A673 (cell line): ENCODE data around the gene MRPL18. TPM values are rescaled to one million over a fixed set of nuclear protein-coding genes. Genes with fewer than 3 reads are reported as not detected.
A peak's percentile ranks its signal among the peaks of the same experiment; 100 is the strongest.

Experiments used
- BruUV-seq: library from RNA; stranded (reverse); fragments of 400-500 nt; replicated peaks from 2 replicates; lab custom pipeline; 2021; lab: Mats Ljungman, UMichigan
- CTCF ChIA-PET: fragments of 300-600 bp; sonication (Branson Sonifier 250); formaldehyde crosslinking; loops from one replicate; lab custom pipeline; 2022; ENCODE audit warnings: antibody characterized with exemption; lab: Charles Lee
- POLR2A ChIA-PET: fragments of 300-600 bp; sonication (Branson Sonifier 250); formaldehyde crosslinking; loops from one replicate; lab custom pipeline; 2022; ENCODE audit warnings: antibody characterized with exemption; ENCODE audit not compliant: low non-redundant PET; lab: Charles Lee
- DNase-seq: peaks from one replicate; pipeline ENCODE4 v3.0.0-alpha.2; 2015; ENCODE audit warnings: low spot score
- H3K27ac ChIP-seq: fragments of 200-600 bp; sonication (generic); 2 replicates; pipeline ENCODE4 v1.5.1; 2016; ENCODE audit warnings: mixed run types, low read depth, mild to moderate bottlenecking, mixed read lengths, antibody characterized with exemption, low read length; ENCODE audit not compliant: poor library complexity, severe bottlenecking
- H3K27me3 ChIP-seq: fragments of 200-600 bp; sonication (generic); replicated peaks from 2 replicates; pipeline ENCODE4 v1.6.1; 2017; ENCODE audit warnings: mixed run types, low read depth, mild to moderate bottlenecking, mixed read lengths, antibody characterized with exemption, low read length; ENCODE audit not compliant: insufficient read depth, poor library complexity
- H3K36me3 ChIP-seq: fragments of 200-600 bp; sonication (generic); 2 replicates; pipeline ENCODE4 v1.6.1; 2016; ENCODE audit warnings: mixed run types, mild to moderate bottlenecking, mixed read lengths, antibody characterized with exemption, low read length; ENCODE audit not compliant: insufficient read depth, poor library complexity, severe bottlenecking
- H3K4me1 ChIP-seq: fragments of 200-600 bp; sonication (generic); 2 replicates; pipeline ENCODE4 v1.6.1; 2017; ENCODE audit warnings: mixed run types, mild to moderate bottlenecking, mixed read lengths, antibody characterized with exemption, low read length; ENCODE audit not compliant: insufficient read depth, poor library complexity, severe bottlenecking
- H3K4me3 ChIP-seq: fragments of 200-600 bp; sonication (generic); 2 replicates; pipeline ENCODE4 v1.5.1; 2016; ENCODE audit warnings: low read depth, mixed run types, mild to moderate bottlenecking, mixed read lengths, low read length; ENCODE audit not compliant: poor library complexity, severe bottlenecking
- H3K9me3 ChIP-seq: fragments of 200-600 bp; sonication (generic); 2 replicates; pipeline ENCODE4 v1.6.1; 2016; ENCODE audit warnings: mixed run types, low read depth, mild to moderate bottlenecking, mixed read lengths, antibody characterized with exemption, low read length; ENCODE audit not compliant: poor library complexity, severe bottlenecking
- CTCF ChIP-seq: fragments of 300-800, 200-600 bp; sonication (generic); conservative IDR thresholded peaks from 2 replicates; pipeline ENCODE4 v1.5.1; 2017; ENCODE audit warnings: low read depth, mild to moderate bottlenecking, antibody characterized with exemption, low read length, moderate library complexity, mixed read lengths
- EZH2 ChIP-seq: fragments of 200-600 bp; sonication (generic); IDR thresholded peaks from 2 replicates; pipeline ENCODE4 v1.6.1; 2017; ENCODE audit warnings: borderline replicate concordance, low read depth, mild to moderate bottlenecking, mixed read lengths, antibody characterized with exemption, low read length; ENCODE audit not compliant: poor library complexity, severe bottlenecking
- intact Hi-C: fragments of 100-400 bp; cut with micrococcal nuclease; formaldehyde crosslinking; loops from one replicate; pipeline ENCODE4 v1.10.0; 2022; ENCODE audit not compliant: unreplicated experiment
- total RNA-seq: library from RNA; stranded (reverse); gene quantifications from 2 replicates; pipeline ENCODE4 v1.2.3, GENCODE V29; 2021

Gene MRPL18
- total RNA-seq, 1 experiment from 2014 or later = 94.6 TPM

GRCh38 chr6:159777240-159777904 is 12.9 kb upstream of the MRPL18 start:
- ChIA-PET POLR2A (no interaction called here), CTCF (no interaction called here)
- Histone ChIP-seq H3K36me3 (peaks cover 99% of the 10 kb centered on the region), H3K27me3 (no peaks in the 10 kb centered on the region), H3K27ac (no peak overlapping the region), H3K9me3 (no peaks in the 10 kb centered on the region), H3K4me1 (no peaks in the 10 kb centered on the region), H3K4me3 (no peak overlapping the region)
- DNase-seq = no peak
- intact Hi-C loops = no loop called here
- TF ChIP-seq CTCF (no peak), EZH2 (no peak)
- no TSS peak for BruUV-seq

GRCh38 chr6:159778131-159778530 is 12.1 kb upstream of the MRPL18 start:
- Histone ChIP-seq H3K27me3 (no peaks in the 10 kb centered on the region), H3K36me3 (peaks cover 99% of the 10 kb centered on the region), H3K9me3 (no peaks in the 10 kb centered on the region), H3K4me1 (no peaks in the 10 kb centered on the region), H3K27ac (no peak overlapping the region), H3K4me3 (no peak overlapping the region)
- no peak for DNase-seq
- CTCF ChIA-PET = no interaction called here
- POLR2A ChIA-PET = no interaction called here
- no TSS peak for BruUV-seq
- TF ChIP-seq CTCF (no peak), EZH2 (no peak)
- intact Hi-C loops = no loop called here

- Histone ChIP-seq H3K9me3 (no peaks in the 10 kb centered on the region), H3K4me3 (no peak overlapping the region), H3K4me1 (no peaks in the 10 kb centered on the region), H3K36me3 (peaks cover 100% of the 10 kb centered on the region), H3K27ac (no peak overlapping the region), H3K27me3 (no peaks in the 10 kb centered on the region)
- TSS peak; percentile 58 for BruUV-seq
- no peak for TF ChIP-seq EZH2
- TF ChIP-seq CTCF = no peak
- intact Hi-C loops = no loop called here
- CTCF ChIA-PET = no interaction called here
- no peak for DNase-seq
- POLR2A ChIA-PET = no interaction called here
Measured at GRCh38 chr6:159778542-159779103, 11.6 kb upstream of the MRPL18 start.
